HG02884 (cell line): Measurements from ENCODE around the gene RERE.

Experiments
- ATAC-seq: cut with Tn5 transposase; IDR thresholded peaks from one replicate; pipeline ENCODE4 v1.9.1; 2021; ENCODE audit warnings: mild to moderate bottlenecking, moderate library complexity; ENCODE audit not compliant: unreplicated experiment

The RERE gene

GRCh38 chr1:8373581-8374241 lies 443.7 kb downstream of the RERE start:
- no peak for ATAC-seq

GRCh38 chr1:8373125-8373524 lies 444.3 kb downstream of the RERE start:
- no peak for ATAC-seq

GRCh38 chr1:8371372-8371991 lies 446.0 kb downstream of the RERE start:
- ATAC-seq, result no peak

- ATAC-seq, result no peak
Measured at GRCh38 chr1:8370905-8371315, 446.5 kb downstream of the RERE start.

GRCh38 chr1:8370046-8370881 lies 447.2 kb downstream of the RERE start:
- ATAC-seq, result no peak

- no peak for ATAC-seq
Measured at GRCh38 chr1:8368956-8369639, 448.3 kb downstream of the RERE start.

GRCh38 chr1:8367571-8368194 lies 449.8 kb downstream of the RERE start:
- no peak for ATAC-seq

GRCh38 chr1:8365661-8366362 lies 451.6 kb downstream of the RERE start:
- ATAC-seq, result no peak

GRCh38 chr1:8364528-8365442 lies 452.7 kb downstream of the RERE start:
- no peak for ATAC-seq

- ATAC-seq, result no peak
Measured at GRCh38 chr1:8363767-8364301, 453.6 kb downstream of the RERE start.

GRCh38 chr1:8363186-8363766 lies 454.2 kb downstream of the RERE start:
- no peak for ATAC-seq

- ATAC-seq, result no peak
Measured at GRCh38 chr1:8362701-8363101, 454.7 kb downstream of the RERE start.

GRCh38 chr1:8361198-8361849 lies 456.1 kb downstream of the RERE start:
- no peak for ATAC-seq

GRCh38 chr1:8360493-8361197 lies 456.8 kb downstream of the RERE start:
- ATAC-seq, result no peak

- no peak for ATAC-seq
Measured at GRCh38 chr1:8359617-8360481, 457.6 kb downstream of the RERE start.

GRCh38 chr1:8358897-8359616 lies 458.4 kb downstream of the RERE start:
- ATAC-seq, result no peak
